ENCODE measurements around the gene PLA2G4A.

GRCh38 chr1:186834399-186834958 is 5.7 kb downstream of the PLA2G4A start:
- TF ChIP-seq, protein P1, sequence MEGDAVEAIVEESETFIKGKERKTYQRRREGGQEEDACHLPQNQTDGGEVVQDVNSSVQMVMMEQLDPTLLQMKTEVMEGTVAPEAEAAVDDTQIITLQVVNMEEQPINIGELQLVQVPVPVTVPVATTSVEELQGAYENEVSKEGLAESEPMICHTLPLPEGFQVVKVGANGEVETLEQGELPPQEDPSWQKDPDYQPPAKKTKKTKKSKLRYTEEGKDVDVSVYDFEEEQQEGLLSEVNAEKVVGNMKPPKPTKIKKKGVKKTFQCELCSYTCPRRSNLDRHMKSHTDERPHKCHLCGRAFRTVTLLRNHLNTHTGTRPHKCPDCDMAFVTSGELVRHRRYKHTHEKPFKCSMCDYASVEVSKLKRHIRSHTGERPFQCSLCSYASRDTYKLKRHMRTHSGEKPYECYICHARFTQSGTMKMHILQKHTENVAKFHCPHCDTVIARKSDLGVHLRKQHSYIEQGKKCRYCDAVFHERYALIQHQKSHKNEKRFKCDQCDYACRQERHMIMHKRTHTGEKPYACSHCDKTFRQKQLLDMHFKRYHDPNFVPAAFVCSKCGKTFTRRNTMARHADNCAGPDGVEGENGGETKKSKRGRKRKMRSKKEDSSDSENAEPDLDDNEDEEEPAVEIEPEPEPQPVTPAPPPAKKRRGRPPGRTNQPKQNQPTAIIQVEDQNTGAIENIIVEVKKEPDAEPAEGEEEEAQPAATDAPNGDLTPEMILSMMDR (IDR thresholded peaks at IDR 0.05) = no peak
- TF ChIP-seq POLR2A (IDR thresholded peaks at IDR 0.05; ENCODE audit: low read depth) = no peak
